ENCODE results near the gene SLC16A13. TPM values are rescaled to one million over a fixed set of nuclear protein-coding genes. Genes with fewer than 3 reads are reported as not detected.
A peak's percentile ranks its signal among the peaks of the same experiment; 100 is the strongest.

SLC16A13 gene
- total RNA-seq, 2 donors from 2014 or later, result 0.56 TPM; not detected in 1

- peaks cover 11 to 14% of the 10 kb centered on the region in 2 donors for H3K4me1 ChIP-seq (ENCODE audit: control insufficient read depth in 1 of 2, low read depth in 2 of 2)
- no peak overlapping the region for H3K4me3 ChIP-seq
- ATAC-seq (ENCODE audit: insufficient number of reproducible peaks, low FRiP score, low read depth) (no peak), DNase-seq (ENCODE audit: low spot score) (no peak)
- H3K9me3 ChIP-seq, result no peaks in the 10 kb centered on the region
- no peaks in the 10 kb centered on the region for H3K27me3 ChIP-seq (replicated peaks; ENCODE audit: insufficient read depth)
- H3K36me3 ChIP-seq, result peaks cover 5% of the 10 kb centered on the region
- no peak for TF ChIP-seq CTCF (IDR thresholded peaks at IDR 0.05)
- no peak overlapping the region for H3K27ac ChIP-seq
Measured at GRCh38 chr17:6994666-6995256, 41.1 kb upstream of the SLC16A13 start.

- Histone ChIP-seq H3K9me3 (no peaks in the 10 kb centered on the region), H3K27ac (no peak within 1 kb of the TSS), H3K36me3 (peaks cover 12% of the 10 kb centered on the region), H3K4me3 (peak within 1 kb of the TSS; percentile 70), H3K27me3 (replicated peaks; ENCODE audit: insufficient read depth) (no peaks in the 10 kb centered on the region), H3K4me1 (ENCODE audit: control insufficient read depth in 1 of 2, low read depth in 2 of 2) (peaks cover 11 to 14% of the 10 kb centered on the region in 2 donors)
- DNase-seq (ENCODE audit: low spot score), result no peak
- no peak for ATAC-seq (ENCODE audit: insufficient number of reproducible peaks, low FRiP score, low read depth)
- no peak for TF ChIP-seq CTCF (IDR thresholded peaks at IDR 0.05)
Measured at GRCh38 chr17:6995500-6996255, 40.1 kb upstream of the SLC16A13 start, which contains the start of gene ALOX12. ALOX12 (plus strand) TSS chr17:6996049; CDS start chr17:6996118, 69 bp downstream.

- ATAC-seq (ENCODE audit: insufficient number of reproducible peaks, low FRiP score, low read depth), result no peak
- Histone ChIP-seq H3K9me3 (no peaks in the 10 kb centered on the region), H3K36me3 (peaks cover 16% of the 10 kb centered on the region), H3K4me1 (ENCODE audit: control insufficient read depth in 1 of 2, low read depth in 2 of 2) (peaks cover 11 to 14% of the 10 kb centered on the region in 2 donors), H3K27me3 (replicated peaks; ENCODE audit: insufficient read depth) (no peaks in the 10 kb centered on the region), H3K27ac (no peak overlapping the region), H3K4me3 (peak overlapping the region; percentile 70)
- no peak for TF ChIP-seq CTCF (IDR thresholded peaks at IDR 0.05)
- DNase-seq (ENCODE audit: low spot score), result no peak
Measured at GRCh38 chr17:6996256-6997011, 39.4 kb upstream of the SLC16A13 start.

GRCh38 chr17:6997171-6997570, 38.6 kb upstream of the SLC16A13 start:
- Histone ChIP-seq H3K9me3 (no peaks in the 10 kb centered on the region), H3K4me3 (no peak overlapping the region), H3K36me3 (peaks cover 23% of the 10 kb centered on the region), H3K27me3 (replicated peaks; ENCODE audit: insufficient read depth) (no peaks in the 10 kb centered on the region), H3K27ac (no peak overlapping the region), H3K4me1 (ENCODE audit: control insufficient read depth in 1 of 2, low read depth in 2 of 2) (peaks cover 11 to 14% of the 10 kb centered on the region in 2 donors)
- no peak for DNase-seq (ENCODE audit: low spot score)
- no peak for TF ChIP-seq CTCF (IDR thresholded peaks at IDR 0.05)
- ATAC-seq (ENCODE audit: insufficient number of reproducible peaks, low FRiP score, low read depth), result no peak

Measured in thoracic aorta (tissue), 2 donors.